Endothelial cell (in vitro differentiated cells): ENCODE data around the gene CBX7. TPM values are rescaled to one million over a fixed set of nuclear protein-coding genes. Genes with fewer than 3 reads are reported as not detected.
"Not testable (repeated sequence)": the region's sequence is repeated elsewhere in the genome, so short reads cannot be mapped to it uniquely, and the experiment has no call there.

ENCODE experiments used
- DNase-seq: peaks from one replicate; pipeline ENCODE4 v3.0.0; 2021; ENCODE audit warnings: low spot score
- H3K27ac Mint-ChIP-seq: one replicate; pipeline ENCODE4 v1.8.0; 2021; ENCODE audit warnings: mixed read lengths, inconsistent platforms; ENCODE audit not compliant: unreplicated experiment
- H3K27me3 Mint-ChIP-seq: one replicate; pipeline ENCODE4 v1.8.0; 2021; ENCODE audit warnings: mild to moderate bottlenecking, moderate library complexity, mixed read lengths, inconsistent platforms; ENCODE audit not compliant: unreplicated experiment
- H3K36me3 Mint-ChIP-seq: one replicate; pipeline ENCODE4 v1.8.0; 2021; ENCODE audit warnings: mild to moderate bottlenecking, low read depth, mixed read lengths, inconsistent platforms; ENCODE audit not compliant: unreplicated experiment
- H3K4me1 Mint-ChIP-seq: one replicate; pipeline ENCODE4 v1.8.0; 2021; ENCODE audit warnings: mild to moderate bottlenecking, mixed read lengths, inconsistent platforms; ENCODE audit not compliant: unreplicated experiment
- H3K4me3 Mint-ChIP-seq: one replicate; pipeline ENCODE4 v1.8.0; 2021; ENCODE audit warnings: mild to moderate bottlenecking, mixed read lengths, inconsistent platforms; ENCODE audit not compliant: unreplicated experiment
- H3K9me3 Mint-ChIP-seq: one replicate; pipeline ENCODE4 v1.8.0; 2021; ENCODE audit warnings: mixed read lengths, inconsistent platforms; ENCODE audit not compliant: unreplicated experiment
- total RNA-seq: library from RNA; stranded (reverse); fragmentation: NEBNext Ultra II Directional; extraction: Animal tissue kit (Norgen Biotek cat#: 25700); gene quantifications from one replicate; pipeline ENCODE4 v1.2.1, GENCODE V29; 2021; ENCODE audit not compliant: unreplicated experiment
- TF ChIP-seq, protein P1 (sequence below): fragments of 200-600 bp; sonication (generic); IDR thresholded peaks from one replicate; pipeline ENCODE4 v1.5.0; 2021; ENCODE audit warnings: antibody characterized with exemption; ENCODE audit not compliant: unreplicated experiment

Gene CBX7
- total RNA-seq, 1 donor from 2014 or later = 3.5 TPM

- Mint-ChIP-seq H3K36me3 (no peaks in the 10 kb centered on the region), H3K9me3 (no peaks in the 10 kb centered on the region), H3K4me3 (no peak overlapping the region), H3K4me1 (peaks cover 48% of the 10 kb centered on the region), H3K27me3 (peaks cover 13% of the 10 kb centered on the region), H3K27ac (peak overlapping the region; percentile 45)
- no peak for DNase-seq
- TF ChIP-seq, protein P1, sequence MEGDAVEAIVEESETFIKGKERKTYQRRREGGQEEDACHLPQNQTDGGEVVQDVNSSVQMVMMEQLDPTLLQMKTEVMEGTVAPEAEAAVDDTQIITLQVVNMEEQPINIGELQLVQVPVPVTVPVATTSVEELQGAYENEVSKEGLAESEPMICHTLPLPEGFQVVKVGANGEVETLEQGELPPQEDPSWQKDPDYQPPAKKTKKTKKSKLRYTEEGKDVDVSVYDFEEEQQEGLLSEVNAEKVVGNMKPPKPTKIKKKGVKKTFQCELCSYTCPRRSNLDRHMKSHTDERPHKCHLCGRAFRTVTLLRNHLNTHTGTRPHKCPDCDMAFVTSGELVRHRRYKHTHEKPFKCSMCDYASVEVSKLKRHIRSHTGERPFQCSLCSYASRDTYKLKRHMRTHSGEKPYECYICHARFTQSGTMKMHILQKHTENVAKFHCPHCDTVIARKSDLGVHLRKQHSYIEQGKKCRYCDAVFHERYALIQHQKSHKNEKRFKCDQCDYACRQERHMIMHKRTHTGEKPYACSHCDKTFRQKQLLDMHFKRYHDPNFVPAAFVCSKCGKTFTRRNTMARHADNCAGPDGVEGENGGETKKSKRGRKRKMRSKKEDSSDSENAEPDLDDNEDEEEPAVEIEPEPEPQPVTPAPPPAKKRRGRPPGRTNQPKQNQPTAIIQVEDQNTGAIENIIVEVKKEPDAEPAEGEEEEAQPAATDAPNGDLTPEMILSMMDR = no peak
Observed at GRCh38 chr22:39171623-39172264, 19.3 kb upstream of the CBX7 start.

DNA sequence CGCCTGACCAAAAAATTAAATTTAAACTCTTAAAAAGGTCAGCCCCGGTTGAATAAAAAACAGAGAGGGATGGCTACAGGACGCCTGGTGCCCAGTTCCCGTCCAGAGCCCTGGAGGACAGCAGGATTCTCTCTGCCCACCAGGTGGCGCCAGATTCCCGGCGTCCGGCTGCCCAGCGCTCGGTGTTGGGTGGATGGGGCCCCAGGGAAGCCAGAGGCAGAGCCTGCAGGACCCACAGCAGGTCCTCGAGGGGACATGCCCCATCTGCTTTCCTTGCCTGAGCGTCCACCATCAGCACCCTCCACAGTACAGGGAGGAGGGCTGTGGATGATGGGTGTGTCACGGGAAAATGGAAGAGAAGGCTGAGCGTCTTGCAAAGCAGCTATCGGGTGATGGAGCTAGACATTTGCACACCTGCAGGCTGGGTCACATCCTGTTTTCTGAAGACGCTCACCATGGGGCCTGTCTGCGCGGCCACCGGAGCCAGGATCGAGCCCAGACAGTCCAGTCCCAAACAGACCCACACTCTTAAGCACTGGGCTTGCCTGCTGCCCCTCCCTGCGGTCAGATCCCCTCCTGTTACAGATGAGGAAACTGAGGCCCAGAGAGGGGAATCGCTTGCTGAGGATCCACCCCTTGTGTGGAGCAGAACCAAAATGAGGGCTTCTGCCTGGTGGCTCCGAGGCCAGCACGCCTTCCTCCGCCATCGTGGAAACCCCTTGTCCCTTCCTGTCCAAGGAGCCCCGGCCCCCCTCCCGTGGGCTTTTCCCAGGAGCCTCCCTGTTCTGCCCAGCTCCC is 18.5 kb upstream of the CBX7 start:
- TF ChIP-seq, protein P1 = peak; percentile 97
- Mint-ChIP-seq H3K9me3 (no peaks in the 10 kb centered on the region), H3K4me3 (no peak overlapping the region), H3K27ac (no peak overlapping the region), H3K36me3 (no peaks in the 10 kb centered on the region), H3K27me3 (peaks cover 13% of the 10 kb centered on the region), H3K4me1 (peaks cover 43% of the 10 kb centered on the region)
- DNase-seq = peak; percentile 95

GRCh38 chr22:39169797-39170466 is 17.5 kb upstream of the CBX7 start:
- Mint-ChIP-seq H3K36me3 (no peaks in the 10 kb centered on the region), H3K9me3 (no peaks in the 10 kb centered on the region), H3K27me3 (peaks cover 13% of the 10 kb centered on the region), H3K4me1 (peaks cover 38% of the 10 kb centered on the region), H3K27ac (no peak overlapping the region), H3K4me3 (no peak overlapping the region)
- TF ChIP-seq, protein P1 = no peak
- DNase-seq = no peak

DNA sequence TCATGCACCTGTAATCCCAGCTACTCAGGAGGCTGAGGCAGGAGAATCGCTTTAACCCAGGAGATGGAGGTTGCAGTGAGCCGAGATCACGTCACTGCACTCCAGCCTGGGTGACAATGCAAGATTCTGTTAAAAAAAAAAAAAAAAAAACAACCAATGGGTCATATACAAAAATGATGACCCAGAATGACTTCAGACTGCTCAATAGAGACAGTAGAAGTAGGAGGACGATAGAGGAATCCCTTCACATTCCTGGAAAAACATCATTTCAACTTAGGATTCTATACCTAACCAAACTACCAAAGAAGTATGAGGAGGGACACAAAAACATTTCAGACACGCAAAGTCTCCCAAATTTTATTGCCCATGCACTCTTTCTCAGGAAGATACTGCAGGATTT is 14.1 kb upstream of the CBX7 start:
- Mint-ChIP-seq H3K27ac (no peak overlapping the region), H3K36me3 (no peaks in the 10 kb centered on the region), H3K4me1 (peaks cover 10% of the 10 kb centered on the region), H3K9me3 (no peaks in the 10 kb centered on the region), H3K27me3 (peaks cover 3% of the 10 kb centered on the region), H3K4me3 (no peak overlapping the region)
- no peak for DNase-seq
- TF ChIP-seq, protein P1 = no peak

- H3K27ac Mint-ChIP-seq, H3K4me3 Mint-ChIP-seq, H3K36me3 Mint-ChIP-seq, H3K27me3 Mint-ChIP-seq, H3K4me1 Mint-ChIP-seq, H3K9me3 Mint-ChIP-seq, DNase-seq: not testable (repeated sequence)
Observed at GRCh38 chr22:39156093-39156492, 3.6 kb upstream of the CBX7 start.
